HFF-Myc (cell line): ENCODE results near the gene NCOA5.

ENCODE experiments used
- DNase-seq: peaks from one replicate; pipeline ENCODE4 v3.0.0-alpha.2; 2011; ENCODE audit warnings: low read depth; ENCODE audit errors: extremely low read depth
- H3K4me3 ChIP-seq: replicated peaks from 2 replicates; pipeline ENCODE4 v1.5.1; 2011; ENCODE audit warnings: low read depth, mild to moderate bottlenecking, control low read depth, low read length
- TF ChIP-seq, protein P1 (sequence below): IDR thresholded peaks from 2 replicates; pipeline ENCODE4 v1.5.1; 2012; ENCODE audit warnings: mild to moderate bottlenecking, low read depth, low read length, control low read depth; ENCODE audit errors: missing control alignments

The NCOA5 gene

DNA sequence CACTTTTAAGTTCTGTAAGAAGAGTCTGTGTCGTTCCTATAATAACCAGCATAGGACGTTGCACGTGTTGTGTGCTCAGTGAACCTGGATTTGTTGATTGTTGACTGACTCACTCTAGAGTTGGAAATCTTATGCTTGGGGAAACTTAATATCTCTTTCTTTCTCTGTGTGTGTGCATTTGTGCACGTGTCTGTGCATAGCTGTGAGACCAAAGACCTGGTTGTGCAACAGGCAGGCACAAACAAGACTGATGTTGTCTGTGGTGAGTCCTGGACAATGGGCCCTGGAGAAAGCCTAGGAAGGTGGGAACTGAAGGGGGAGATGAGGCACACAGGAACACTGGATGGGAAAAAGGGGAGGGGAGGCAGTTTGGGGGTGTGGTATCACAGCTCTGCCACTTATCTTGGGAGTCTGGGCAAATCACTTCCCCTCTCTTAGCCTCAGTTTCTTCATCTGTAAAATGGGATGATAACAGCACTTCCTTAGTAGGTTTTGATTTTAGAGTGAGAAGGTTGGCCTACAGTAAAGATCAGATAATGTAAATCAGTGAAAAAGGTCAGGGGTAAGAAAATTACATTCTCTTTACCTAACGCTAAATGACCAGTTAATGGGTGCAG lies 36.8 kb upstream of the NCOA5 start:
- TF ChIP-seq, protein P1, sequence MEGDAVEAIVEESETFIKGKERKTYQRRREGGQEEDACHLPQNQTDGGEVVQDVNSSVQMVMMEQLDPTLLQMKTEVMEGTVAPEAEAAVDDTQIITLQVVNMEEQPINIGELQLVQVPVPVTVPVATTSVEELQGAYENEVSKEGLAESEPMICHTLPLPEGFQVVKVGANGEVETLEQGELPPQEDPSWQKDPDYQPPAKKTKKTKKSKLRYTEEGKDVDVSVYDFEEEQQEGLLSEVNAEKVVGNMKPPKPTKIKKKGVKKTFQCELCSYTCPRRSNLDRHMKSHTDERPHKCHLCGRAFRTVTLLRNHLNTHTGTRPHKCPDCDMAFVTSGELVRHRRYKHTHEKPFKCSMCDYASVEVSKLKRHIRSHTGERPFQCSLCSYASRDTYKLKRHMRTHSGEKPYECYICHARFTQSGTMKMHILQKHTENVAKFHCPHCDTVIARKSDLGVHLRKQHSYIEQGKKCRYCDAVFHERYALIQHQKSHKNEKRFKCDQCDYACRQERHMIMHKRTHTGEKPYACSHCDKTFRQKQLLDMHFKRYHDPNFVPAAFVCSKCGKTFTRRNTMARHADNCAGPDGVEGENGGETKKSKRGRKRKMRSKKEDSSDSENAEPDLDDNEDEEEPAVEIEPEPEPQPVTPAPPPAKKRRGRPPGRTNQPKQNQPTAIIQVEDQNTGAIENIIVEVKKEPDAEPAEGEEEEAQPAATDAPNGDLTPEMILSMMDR: no peak
- no peak overlapping the region for H3K4me3 ChIP-seq
- DNase-seq: no peak

DNA sequence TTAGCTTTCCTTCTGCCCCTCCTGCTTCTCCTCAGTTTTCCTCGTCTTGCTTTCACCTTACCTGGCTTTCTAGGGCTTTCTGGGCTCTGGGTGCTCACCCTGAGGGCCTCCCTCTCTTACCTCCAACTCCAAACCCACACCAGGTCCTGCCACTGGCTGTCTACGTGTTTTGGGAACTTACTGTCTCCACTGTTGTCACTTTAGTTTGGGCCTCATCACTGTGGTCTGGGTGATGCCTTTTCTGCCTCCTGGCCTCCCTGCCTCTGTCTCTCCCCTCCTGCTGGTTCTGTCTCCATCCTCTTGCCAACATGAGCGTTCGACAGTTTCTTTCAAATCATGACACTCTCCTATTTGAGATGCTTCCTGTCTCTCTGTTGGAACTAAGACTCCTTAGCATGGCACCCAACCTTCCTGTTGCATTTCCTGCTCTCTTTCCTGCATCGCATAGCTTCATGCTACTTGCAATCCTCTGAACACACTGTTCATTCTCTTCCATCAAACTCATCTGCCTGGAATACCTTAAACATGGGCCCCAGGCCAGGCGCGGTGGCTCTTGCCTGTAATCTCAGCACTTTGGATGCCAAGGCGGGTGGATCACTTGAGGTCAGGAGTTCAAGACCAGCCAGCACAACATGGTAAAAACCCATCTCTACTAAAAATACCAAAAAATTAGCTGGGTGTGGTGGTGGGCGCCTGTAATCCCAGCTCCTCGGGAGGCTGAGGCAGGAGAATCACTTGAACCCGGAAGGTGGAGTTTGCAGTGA lies 33.9 kb upstream of the NCOA5 start:
- DNase-seq: no peak
- H3K4me3 ChIP-seq: no peak overlapping the region
- TF ChIP-seq, protein P1: no peak

DNA sequence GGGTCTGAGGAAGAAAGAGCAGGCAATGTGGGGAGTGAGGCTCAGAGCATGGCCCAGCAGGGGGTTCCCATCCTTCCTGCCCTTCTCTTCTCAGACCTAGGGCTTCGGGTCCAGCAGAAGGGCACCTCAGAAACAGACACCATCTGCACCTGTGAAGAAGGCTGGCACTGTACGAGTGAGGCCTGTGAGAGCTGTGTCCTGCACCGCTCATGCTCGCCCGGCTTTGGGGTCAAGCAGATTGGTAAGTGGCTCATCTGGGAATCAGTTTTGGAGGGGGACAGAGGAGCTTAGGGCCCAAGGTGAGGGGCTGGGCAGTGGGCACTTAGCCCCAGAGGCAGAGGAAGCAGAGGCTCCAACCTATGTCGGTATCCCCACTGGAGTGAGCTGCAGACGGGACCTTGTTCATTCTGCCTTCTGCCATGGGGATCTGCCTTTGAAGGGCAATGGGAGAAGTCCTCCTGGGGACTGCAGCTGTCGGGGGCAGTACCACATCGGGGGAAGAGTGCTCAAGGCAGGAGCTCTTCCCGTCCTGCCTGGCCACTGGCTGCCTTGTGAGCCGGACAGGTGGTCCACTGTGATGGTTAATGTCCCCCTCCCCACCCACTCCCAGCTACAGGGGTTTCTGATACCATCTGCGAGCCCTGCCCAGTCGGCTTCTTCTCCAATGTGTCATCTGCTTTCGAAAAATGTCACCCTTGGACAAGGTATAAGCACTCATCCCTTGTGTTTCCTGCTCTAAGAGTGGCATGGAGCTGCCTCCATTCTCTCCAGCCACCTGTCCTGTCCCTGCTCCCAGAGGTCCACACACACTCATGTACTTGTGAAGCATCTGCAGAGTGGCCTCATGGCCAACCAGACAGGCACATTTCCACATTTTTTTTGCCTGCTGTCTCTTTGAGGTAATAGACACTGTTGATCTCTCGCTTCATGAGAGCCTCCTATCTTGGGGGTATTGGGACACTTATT lies 33.0 kb upstream of the NCOA5 start:
- DNase-seq: no peak
- TF ChIP-seq, protein P1: no peak
- H3K4me3 ChIP-seq: no peak overlapping the region

DNA sequence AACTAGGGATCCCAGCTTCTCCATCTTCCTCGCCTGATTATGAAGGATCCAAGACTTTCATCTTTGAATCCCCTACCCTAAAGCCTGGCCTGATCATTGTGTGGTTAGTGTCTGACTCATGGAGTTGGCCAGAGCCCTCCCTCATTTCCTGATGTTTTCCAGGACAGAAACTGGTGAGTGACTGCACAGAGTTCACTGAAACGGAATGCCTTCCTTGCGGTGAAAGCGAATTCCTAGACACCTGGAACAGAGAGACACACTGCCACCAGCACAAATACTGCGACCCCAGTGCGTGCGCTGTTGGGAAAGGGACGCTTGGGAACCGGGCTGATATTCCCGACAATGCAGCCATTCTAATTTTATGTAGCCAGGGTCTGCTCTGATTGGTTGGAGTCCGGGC lies 32.3 kb upstream of the NCOA5 start:
- TF ChIP-seq, protein P1: no peak
- DNase-seq: no peak
- H3K4me3 ChIP-seq: no peak overlapping the region

DNA sequence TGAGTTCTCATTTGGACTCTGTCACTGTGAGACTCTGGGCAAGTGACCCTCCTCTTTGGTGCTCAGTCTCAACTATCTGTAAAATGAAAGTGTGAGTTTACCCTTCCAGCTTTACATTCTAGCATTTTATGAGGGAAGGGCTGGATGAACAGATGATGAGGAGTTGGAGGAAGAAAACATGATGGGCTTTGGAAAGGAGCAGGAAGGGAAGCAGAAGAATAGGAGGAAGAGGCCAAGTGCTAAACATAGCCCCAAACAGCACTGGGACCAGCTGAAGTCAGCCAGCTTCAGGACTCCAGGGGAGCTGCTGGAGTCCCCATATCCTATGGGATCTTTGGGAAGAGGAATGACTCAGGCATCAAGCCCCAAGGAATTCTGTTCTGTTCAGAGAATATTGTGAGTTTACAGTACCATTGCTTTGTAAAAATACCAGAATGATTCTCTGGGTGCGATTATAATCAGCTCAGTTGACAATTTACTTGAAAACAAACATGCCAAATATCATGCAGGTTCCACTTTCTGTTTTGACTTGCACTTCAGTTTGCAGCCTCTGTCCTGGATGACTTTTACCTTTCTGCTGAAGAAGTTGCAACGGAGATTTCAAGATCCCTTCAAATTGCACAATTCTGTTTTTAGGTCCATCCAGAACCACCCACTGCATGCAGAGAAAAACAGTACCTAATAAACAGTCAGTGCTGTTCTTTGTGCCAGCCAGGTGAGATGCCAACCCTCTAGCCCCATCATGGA lies 31.6 kb upstream of the NCOA5 start:
- H3K4me3 ChIP-seq: no peak overlapping the region
- TF ChIP-seq, protein P1: no peak
- no peak for DNase-seq

DNA sequence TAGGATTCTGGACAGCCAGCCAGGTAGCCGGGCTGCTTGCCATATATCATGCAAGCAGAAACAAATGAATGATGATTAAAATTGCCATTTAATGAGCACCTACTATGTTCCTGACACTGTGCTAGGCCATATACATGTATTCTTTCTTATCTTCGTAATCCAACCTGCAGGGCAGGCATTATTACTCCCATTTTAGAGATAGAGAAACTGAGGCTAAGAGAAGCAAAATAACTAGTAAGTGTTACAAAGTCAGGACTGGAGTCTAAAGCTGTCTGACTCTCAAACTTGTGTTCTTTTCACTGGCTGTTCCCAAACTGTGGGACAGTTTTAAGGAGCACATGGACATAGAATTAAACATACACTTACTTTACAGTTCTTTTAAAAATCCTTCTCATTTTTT lies 30.4 kb upstream of the NCOA5 start:
- no peak overlapping the region for H3K4me3 ChIP-seq
- TF ChIP-seq, protein P1: no peak
- no peak for DNase-seq
